NT2/D1 (cell line): Measurements from ENCODE around the gene ZNF574.

Source experiments
- SUZ12 ChIP-seq: IDR thresholded peaks from 2 replicates; pipeline ENCODE4 v1.6.1; 2011; ENCODE audit not compliant: insufficient read length, insufficient read depth; ENCODE audit errors: extremely low read depth
- YY1 ChIP-seq: IDR thresholded peaks from 2 replicates; pipeline ENCODE4 v1.6.1; 2011; ENCODE audit not compliant: insufficient read length, insufficient read depth
- ZNF274 ChIP-seq: IDR thresholded peaks from 2 replicates; pipeline ENCODE4 v1.6.1; 2011; ENCODE audit warnings: mild to moderate bottlenecking, low read depth, low read length

DNA sequence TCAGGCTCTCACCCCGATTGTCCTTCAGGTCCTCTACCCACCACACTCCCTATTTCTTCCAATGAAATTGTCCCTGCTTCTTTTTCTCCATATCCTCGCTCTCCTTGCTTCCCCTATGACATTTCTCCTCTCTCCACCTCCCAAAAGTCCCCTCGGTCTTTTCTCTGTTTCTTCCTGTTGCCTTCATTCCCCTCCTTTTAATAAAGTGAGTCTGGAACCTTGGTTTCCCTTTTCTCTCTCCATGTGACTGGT is 676 bp upstream of the ZNF574 start:
- no peak for TF ChIP-seq ZNF274
- TF ChIP-seq SUZ12 = no peak
- TF ChIP-seq YY1 = no peak
